Measurements from ENCODE around the gene KANK4.

KANK4 gene

GRCh38 chr1:62336995-62337705 lies 17.9 kb upstream of the KANK4 start:
- no peak for DNase-seq

DNA sequence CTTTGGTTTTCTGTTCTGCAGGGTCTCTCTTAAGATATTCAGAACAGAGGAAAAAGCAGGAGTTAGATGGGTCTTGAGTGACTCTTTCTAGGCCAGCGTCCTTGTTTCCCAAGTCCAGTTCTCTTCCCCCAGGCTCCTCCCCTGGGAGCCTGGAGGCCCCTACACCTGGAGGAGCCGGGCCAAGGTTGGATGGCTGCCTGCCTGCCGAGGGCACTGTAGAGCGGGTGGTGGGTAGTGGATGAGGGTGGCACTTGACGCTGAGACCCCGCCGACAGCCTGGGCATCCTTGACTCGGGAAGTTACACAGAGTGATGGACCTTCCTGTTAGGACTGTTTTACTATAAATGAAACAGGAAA lies 17.4 kb upstream of the KANK4 start:
- DNase-seq, result no peak

- no peak for DNase-seq
Measured at GRCh38 chr1:62335656-62336055, 16.4 kb upstream of the KANK4 start.

GRCh38 chr1:62334434-62334985 lies 15.3 kb upstream of the KANK4 start:
- DNase-seq, result no peak

DNA sequence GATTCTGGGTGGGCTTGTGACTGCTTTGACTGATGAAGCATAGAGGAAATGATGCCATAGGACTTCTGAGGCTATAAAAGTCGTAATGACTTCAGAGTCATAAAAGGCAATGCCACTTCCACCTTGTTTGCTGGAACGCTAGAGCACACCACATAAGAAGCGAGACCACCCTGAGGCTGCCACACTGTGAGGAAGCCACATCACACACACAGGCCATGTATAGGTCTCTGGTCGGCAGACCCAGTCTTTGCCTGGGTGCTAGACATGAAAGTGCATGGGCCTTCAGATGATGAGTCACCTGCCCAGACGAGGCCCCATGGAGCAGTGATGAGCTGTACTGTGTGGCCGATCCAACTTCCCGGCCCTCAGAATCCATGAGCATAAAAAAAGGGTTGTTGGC lies 14.2 kb upstream of the KANK4 start:
- no peak for DNase-seq

DNA sequence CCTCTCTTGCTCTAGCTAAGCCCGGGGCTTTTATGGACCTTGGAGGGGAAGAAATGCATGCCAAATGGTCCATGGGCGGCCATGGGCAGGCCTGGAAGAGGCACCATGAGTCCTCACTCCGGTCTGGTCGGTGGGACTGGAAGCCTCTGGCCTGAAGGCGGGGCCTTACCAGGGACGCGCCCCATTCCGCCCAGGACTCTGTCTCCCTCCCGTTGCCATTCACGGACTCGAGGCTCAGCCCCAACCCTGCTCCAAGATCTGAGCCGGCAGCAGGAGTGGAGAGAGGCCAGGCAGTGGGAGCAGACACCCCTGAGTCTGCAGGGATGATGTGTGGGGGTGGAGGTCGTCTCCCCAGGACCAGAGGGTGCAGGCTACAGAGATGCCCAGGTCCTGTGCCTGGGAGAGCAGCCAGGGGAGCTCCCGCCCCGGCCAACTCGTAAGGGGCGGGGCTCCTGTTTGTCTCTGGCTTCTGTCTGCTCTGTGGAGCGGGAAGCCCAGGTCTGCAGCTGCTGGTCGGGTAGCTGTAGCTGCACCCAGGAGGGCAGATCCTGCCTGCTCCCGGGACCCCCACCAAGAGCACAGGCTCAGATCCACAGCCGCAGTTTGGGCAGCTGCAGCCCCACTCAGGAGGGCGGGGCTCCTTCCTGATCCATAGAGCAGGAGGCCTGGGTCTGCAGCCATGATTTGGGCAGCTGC lies 8.3 kb upstream of the KANK4 start:
- no peak for DNase-seq

DNA sequence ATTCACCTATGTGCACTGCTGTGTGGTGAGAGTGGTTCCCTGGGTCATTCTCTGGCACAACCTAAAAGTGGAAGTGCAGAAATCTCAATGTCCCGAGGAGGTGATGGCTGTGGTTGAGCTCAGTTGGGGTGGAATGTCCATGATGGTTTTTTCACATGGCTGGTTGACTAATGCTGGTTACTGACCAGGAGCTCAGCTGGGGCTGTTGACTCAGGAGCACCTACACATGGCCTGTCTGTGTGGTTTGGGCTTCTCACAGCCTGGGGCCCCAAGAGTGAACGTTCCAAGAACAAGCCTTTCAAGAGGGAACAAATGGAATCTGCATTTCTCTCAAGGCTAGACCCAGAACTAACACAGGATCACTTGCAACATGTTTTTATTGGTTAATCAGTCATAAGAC lies 6.4 kb upstream of the KANK4 start:
- DNase-seq, result no peak

- DNase-seq, result no peak
Measured at GRCh38 chr1:62325081-62325480, 5.8 kb upstream of the KANK4 start.

- no peak for DNase-seq
Measured at GRCh38 chr1:62321446-62321845, 2.2 kb upstream of the KANK4 start.

DNA sequence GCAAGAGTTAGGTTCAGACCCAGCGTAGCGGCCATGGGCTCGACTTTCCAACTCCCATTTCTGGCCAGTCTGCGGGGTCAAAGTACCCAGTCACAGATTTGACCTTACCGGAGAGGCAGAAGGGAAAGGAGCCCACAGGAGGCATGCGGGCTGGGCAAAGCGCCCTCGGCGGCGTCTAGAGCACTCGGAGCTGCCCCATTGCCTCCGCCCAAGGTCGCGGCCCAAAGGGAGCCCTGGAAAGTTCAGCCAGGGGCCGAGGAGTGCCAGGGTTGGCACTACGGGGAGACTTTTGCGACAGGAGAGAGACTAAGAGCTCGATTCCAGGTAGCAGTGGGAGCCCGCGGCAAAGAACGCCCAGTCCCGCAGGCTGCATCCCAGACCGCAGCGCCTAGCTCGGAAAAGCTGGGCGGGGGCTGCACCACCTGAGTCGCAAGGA lies 896 bp downstream of the KANK4 start:
- DNase-seq, result no peak

DNA sequence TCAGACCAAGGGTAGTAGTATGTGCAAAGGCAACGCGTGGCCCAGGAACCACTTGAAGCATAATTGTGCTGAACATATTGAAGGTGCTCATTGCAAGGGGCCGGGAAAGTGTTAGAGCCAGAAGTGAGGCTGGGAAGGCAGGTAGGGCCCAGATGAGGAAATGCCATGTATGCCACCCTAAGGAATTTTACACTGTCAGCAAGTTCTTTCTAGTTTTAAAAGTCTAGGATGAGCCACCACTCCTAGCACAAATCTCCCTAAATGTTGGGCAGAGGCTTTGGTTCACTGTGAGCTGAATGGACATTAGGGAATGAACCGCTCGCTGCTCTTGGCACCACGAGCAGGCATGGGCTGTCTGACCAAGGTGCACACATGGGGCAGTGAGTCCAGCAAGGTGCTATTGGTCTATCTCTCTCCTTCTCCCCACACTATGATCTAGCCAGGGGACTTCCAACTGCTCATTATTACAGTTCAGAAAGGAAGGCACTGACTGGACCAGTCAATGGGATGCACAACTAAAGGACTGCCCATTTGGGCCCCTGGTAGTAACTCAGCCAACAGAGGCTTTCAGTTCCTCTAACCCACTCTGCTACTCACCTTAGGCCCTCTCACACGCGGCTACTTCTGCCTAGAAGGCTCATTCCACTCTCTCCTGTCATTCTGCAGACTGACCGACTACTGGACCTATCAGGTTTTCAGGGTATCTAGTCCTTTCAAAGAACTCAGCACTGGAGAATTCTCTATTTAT lies 2.0 kb downstream of the KANK4 start:
- DNase-seq, result no peak

DNA sequence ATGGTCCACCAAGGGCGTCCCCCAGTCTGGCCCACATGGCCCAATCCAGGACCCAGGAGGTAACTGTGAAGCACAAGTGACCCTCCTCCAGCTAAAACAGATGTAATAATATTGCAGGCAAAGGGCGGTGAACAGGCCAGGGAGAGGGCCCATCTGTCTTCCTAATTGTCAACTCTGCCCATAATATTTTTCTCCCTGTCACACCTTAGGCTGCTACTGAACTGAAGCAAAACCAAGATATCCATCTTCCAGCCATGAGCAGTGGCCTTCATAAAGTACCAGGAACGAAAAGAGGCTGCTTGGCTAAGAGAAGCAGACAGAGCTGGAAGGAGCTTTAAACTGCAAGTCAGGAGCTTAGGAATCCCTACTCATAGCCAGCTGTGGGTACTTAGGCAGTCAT lies 3.1 kb downstream of the KANK4 start:
- no peak for DNase-seq

GRCh38 chr1:62315387-62315786 lies 3.8 kb downstream of the KANK4 start:
- no peak for DNase-seq

DNA sequence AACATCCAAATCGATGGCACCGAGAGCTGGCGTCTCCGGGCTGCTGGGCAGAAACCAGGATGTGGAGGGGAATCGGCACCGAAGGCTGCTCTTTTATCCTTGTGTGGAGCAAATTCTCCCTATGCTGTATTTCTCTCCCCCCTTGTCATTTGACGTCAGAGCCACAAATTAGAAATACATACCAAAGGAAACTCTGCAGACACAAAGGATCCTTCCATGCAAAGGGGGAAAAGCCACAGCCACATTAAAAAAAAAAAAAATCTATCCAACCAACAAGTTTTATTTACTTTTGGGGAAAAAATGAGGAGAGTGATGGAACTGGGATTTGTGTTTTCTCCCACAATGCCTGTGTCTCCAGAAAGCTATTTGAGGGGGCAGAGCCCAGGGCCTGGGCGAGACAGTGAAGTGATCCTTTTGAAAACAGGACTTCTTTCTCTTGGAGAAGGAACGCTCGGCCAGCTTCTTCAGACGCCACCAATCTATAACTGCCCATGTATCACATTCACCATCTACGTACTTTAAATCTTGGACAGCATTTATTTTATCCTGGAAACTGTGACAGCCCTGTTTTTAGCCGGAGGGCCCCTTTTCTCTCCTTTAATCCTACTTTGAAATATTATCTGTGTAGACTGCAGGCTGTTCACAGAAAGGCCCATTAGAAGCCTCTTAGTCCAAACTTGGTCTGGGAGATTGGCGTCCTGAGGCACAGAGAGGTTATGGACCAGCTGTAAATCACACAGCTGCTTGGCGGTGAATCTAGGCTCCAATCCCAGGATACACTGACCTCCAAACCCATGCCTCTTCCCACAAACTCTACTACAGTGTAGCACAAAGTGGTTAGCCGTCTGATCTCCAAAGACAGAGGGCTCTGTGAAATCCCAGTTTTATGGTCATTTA lies 4.5 kb downstream of the KANK4 start:
- no peak for DNase-seq

GRCh38 chr1:62312698-62313097 lies 6.5 kb downstream of the KANK4 start:
- no peak for DNase-seq

DNA sequence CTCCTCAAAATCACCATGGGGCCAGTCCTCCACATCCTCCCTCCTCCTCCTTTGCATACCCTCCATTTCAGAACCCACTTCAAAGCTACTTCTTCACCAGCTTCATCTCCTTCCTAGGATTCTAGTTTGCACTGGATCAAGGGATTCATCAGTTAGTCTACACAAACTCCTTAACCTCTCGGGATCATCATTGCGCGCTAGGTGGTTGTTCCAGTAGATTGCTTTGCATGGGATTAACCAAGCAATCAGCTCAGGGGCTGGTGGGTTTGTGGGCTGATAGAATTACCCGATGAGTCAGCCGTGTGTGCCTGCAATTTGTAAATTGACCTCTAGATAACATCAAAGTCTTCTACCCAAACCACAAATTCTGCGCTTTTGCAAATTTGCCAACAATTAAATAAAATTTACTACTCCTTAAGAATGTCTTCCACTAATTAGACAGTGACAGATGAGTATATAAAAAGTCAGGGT lies 7.7 kb downstream of the KANK4 start:
- DNase-seq, result no peak

DNA sequence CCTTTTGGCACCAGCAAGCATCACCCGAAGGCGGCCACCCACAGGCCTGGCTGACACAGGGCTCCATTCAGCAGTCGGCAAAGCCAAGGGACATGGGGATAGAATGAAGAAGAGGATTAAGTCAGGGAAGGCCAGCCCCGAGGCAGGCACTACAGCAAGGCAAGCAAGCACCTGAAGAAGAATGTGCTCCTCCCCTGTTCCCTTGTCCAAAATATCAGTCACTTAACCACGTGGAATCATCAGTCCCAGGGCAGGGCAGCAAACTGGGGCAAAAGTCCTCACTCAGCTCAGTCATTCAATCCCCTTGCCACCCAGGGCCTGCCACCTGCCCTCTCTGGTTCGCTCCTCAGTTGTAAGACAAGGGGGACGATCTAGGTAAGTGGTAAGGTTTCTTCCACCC lies 9.3 kb downstream of the KANK4 start:
- no peak for DNase-seq

DNA sequence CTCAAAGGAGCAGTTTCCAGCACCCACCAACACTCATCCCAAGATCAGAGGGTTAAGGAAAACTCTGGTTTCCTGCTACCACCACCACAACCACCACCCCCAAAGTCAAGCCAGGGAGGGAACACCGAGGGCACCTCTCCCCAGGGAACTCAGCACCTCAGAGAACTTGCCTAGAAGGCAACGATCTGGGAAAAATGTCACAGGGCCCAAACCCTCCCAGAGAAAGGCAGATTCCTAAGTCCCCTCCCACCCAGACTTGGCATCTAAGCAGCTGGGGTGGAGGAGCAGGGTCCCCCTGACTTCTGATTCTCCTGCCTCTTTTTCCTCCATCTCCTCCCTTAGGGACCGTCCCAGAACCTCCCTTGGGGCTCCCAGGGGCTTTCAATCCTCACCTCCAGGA lies 10.6 kb downstream of the KANK4 start:
- no peak for DNase-seq

- no peak for DNase-seq
Measured at GRCh38 chr1:62307895-62308492, 11.2 kb downstream of the KANK4 start.

- DNase-seq, result no peak
Measured at GRCh38 chr1:62307446-62307845, 11.8 kb downstream of the KANK4 start.

DNA sequence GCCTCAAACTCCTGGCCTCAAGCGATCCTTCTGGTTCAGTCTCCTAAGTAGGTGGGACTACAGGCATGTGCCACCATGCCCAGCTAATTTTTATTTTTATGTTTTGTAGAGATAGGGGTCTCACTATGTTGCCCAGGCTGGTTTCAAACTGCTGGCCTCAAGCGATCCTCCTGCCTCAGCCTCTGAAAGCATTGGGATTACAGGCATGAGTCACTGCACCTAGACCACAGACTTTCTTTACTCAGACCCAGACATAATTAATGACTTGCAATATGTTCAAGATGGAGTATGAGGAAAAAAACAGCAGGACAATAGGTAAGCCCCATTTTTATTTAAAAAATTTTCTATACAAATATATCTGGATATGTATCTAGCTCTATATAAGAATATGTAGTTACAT lies 13.2 kb downstream of the KANK4 start:
- no peak for DNase-seq

DNA sequence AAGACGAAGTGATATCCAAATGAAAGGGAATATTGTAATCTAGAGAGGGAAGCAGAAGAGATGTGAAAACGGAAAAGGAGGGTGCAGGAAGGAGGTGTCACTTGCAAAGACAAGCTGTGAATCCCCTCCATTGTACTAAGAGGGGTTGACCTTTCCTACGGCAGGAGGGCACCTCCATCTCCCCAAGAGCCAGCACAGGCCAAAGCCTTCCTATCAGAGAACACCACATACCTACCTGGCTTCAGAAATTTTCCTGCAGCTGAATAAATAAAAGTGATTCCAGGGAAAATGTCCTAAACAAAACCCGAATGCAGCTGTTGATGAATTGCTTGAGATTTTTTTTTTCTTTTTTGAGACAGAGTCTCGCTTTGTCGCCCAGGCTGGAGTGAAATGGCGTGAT lies 14.3 kb downstream of the KANK4 start:
- DNase-seq, result no peak
